GM12891 (cell line): Measurements from ENCODE around the gene RALGPS1.

Source experiments
- POLR2A ChIP-seq: IDR thresholded peaks from 2 replicates; pipeline ENCODE4 v1.6.1; 2011; ENCODE audit warnings: low read depth, low read length, control low read depth
- POLR2AphosphoS5 ChIP-seq: IDR thresholded peaks from 2 replicates; pipeline ENCODE4 v1.6.1; 2011; ENCODE audit warnings: low read depth, low read length, control low read depth

DNA sequence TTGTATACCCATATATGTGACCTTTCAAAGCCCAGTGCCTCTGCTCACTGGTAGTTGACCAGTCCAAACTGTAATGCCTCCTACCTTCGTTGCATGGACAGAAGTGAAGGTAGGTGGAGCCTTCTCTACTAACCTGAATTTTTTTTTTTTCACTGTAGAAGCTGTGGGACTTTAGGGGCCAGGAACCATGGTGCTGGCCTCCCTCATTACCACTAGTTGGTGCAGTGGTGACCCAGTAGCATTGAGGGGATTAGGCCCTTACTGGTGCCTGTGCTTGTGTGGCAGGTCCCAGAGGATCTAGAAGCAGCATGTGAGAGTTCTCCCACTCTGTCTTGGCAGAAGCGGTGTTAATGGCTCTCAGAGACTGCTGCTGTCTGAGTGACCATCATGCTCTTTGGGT is 2.3 kb downstream of the RALGPS1 start:
- TF ChIP-seq POLR2A (no peak), POLR2AphosphoS5 (no peak)
